ENCODE results near the gene SLAMF9.

DNA sequence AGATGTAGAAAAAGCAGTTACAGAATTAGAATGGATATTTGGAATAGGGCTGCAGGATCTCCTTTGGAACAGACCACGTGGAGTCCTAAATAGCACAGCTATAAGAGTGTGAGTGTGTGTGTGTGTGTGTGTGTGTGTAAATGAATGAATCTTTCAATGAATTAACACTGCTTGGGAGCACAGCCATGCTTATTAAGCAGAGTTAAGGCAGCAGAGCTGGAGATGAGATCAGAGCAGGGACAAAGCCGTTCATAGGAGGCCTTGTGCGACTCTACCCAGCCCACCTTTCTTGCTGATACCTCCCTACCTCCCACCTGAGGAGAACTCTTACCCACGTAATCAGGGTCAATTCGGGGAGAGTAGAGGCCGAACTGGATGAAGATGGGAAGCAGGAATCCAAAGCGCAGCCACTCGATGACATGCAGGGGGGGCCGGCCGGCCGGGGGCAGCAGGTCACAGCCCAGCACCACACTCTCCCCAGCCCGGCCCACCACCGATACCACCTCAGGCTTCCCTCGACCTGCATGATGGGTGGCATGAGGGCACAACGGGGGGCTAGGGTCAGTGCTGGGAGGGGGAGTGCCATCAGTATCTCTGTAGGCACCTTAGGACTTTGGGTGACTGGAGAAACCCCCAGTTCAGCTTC, 11.3 kb downstream of the SLAMF9 start:
- TF ChIP-seq, protein P1, sequence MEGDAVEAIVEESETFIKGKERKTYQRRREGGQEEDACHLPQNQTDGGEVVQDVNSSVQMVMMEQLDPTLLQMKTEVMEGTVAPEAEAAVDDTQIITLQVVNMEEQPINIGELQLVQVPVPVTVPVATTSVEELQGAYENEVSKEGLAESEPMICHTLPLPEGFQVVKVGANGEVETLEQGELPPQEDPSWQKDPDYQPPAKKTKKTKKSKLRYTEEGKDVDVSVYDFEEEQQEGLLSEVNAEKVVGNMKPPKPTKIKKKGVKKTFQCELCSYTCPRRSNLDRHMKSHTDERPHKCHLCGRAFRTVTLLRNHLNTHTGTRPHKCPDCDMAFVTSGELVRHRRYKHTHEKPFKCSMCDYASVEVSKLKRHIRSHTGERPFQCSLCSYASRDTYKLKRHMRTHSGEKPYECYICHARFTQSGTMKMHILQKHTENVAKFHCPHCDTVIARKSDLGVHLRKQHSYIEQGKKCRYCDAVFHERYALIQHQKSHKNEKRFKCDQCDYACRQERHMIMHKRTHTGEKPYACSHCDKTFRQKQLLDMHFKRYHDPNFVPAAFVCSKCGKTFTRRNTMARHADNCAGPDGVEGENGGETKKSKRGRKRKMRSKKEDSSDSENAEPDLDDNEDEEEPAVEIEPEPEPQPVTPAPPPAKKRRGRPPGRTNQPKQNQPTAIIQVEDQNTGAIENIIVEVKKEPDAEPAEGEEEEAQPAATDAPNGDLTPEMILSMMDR (conservative IDR thresholded peaks at IDR 0.05; ENCODE audit: low read depth, low read length) = no peak
- no peak for TF ChIP-seq EZH2 (IDR thresholded peaks at IDR 0.05; ENCODE audit: borderline replicate concordance, low read depth, low read length, poor library complexity, severe bottlenecking)
